ENCODE data around the gene GALNTL6.

- no peak for TF ChIP-seq POLR2A (IDR thresholded peaks at IDR 0.05; ENCODE audit: low read length)
- no peak for TF ChIP-seq GATA1 (IDR thresholded peaks at IDR 0.05; ENCODE audit: low read depth, low read length)
Measured at GRCh38 chr4:172630280-172630679, 817.1 kb downstream of the GALNTL6 start.
